ENCODE results near the gene RASSF6. TPM values are rescaled to one million over a fixed set of nuclear protein-coding genes. Genes with fewer than 3 reads are reported as not detected.

The RASSF6 gene
- total RNA-seq, 2 donors from 2014 or later, result not detected

- no peak for TF ChIP-seq CTCF (IDR thresholded peaks at IDR 0.05)
- H3K4me1 ChIP-seq, result no peaks in the 10 kb centered on the region
- H3K9me3 ChIP-seq, result no peaks in the 10 kb centered on the region
- no peak overlapping the region for H3K4me3 ChIP-seq
- no peak for DNase-seq (ENCODE audit: low spot score)
- H3K27me3 ChIP-seq, result no peaks in the 10 kb centered on the region
- no peak overlapping the region for H3K27ac ChIP-seq
- no peaks in the 10 kb centered on the region for H3K36me3 ChIP-seq
These were observed 34.9 kb downstream of the RASSF6 start for GRCh38 chr4:73585345-73585744.

GRCh38 chr4:73583666-73584065 is 36.6 kb downstream of the RASSF6 start:
- DNase-seq (ENCODE audit: low spot score), result no peak
- Histone ChIP-seq H3K27ac (no peak overlapping the region), H3K27me3 (no peaks in the 10 kb centered on the region), H3K9me3 (no peaks in the 10 kb centered on the region), H3K36me3 (no peaks in the 10 kb centered on the region), H3K4me1 (no peaks in the 10 kb centered on the region), H3K4me3 (no peak overlapping the region)
- TF ChIP-seq CTCF (IDR thresholded peaks at IDR 0.05), result no peak

DNA sequence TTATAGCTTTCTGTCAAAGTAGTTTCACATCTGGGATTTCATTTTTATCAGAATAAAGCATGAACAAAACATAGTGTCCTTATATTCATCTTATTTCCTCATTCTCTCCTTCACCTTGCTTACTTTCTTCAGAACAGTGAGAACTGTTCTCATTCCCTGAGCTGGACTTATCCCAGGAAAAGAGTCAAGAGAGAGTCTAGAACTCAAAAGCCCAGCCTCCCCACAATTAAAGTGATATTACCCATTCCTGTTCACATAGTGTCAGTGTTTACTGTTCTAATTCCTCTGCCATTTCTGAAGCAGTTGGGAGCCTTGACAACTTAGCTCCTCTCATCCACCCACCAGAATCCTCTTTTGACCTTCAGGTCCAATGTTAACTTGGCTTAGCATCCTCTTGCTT is 42.9 kb downstream of the RASSF6 start:
- Histone ChIP-seq H3K27me3 (no peaks in the 10 kb centered on the region), H3K27ac (no peak overlapping the region), H3K4me3 (no peak overlapping the region), H3K9me3 (no peaks in the 10 kb centered on the region), H3K4me1 (no peaks in the 10 kb centered on the region), H3K36me3 (no peaks in the 10 kb centered on the region)
- DNase-seq (ENCODE audit: low spot score), result no peak
- TF ChIP-seq CTCF (IDR thresholded peaks at IDR 0.05), result no peak

DNA sequence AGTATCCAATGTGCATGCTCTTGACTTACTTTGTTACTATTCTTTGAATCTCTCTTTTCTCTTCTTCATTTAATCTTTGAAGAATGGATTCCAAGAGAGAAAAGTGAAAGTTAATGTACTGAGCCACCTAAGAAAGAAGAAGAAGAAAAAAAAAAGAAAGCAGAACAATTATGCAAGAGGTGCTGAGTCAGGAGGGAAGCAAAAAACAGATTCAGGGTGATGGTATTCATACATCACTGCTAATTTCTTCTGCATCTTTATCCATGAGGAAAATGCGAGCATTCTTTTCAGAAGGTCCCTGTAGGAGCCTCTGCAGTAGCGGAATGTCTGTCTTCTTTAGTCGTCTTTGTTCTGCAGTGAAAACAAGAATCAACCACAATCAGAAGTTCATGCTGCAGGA is 43.9 kb downstream of the RASSF6 start:
- H3K4me1 ChIP-seq, result no peaks in the 10 kb centered on the region
- H3K27ac ChIP-seq, result no peak overlapping the region
- no peak for TF ChIP-seq CTCF (IDR thresholded peaks at IDR 0.05)
- H3K36me3 ChIP-seq, result no peaks in the 10 kb centered on the region
- no peak overlapping the region for H3K4me3 ChIP-seq
- H3K9me3 ChIP-seq, result no peaks in the 10 kb centered on the region
- no peaks in the 10 kb centered on the region for H3K27me3 ChIP-seq
- DNase-seq (ENCODE audit: low spot score), result no peak

GRCh38 chr4:73575660-73576059 is 44.6 kb downstream of the RASSF6 start:
- H3K27me3 ChIP-seq, result no peaks in the 10 kb centered on the region
- no peaks in the 10 kb centered on the region for H3K36me3 ChIP-seq

More at GRCh38 chr4:73575660-73576059, 44.6 kb downstream of the RASSF6 start:
- Histone ChIP-seq H3K27ac (no peak overlapping the region), H3K9me3 (no peaks in the 10 kb centered on the region), H3K4me3 (no peak overlapping the region), H3K4me1 (no peaks in the 10 kb centered on the region)
- no peak for DNase-seq (ENCODE audit: low spot score)
- no peak for TF ChIP-seq CTCF (IDR thresholded peaks at IDR 0.05)

Data from right atrium auricular region (tissue), 2 donors.